ENCODE measurements around the gene CIT. TPM values are rescaled to one million over a fixed set of nuclear protein-coding genes. Genes with fewer than 3 reads are reported as not detected.

Gene CIT
- total RNA-seq, 1 experiment from 2014 or later, result 58.9 TPM

- POLR2A ChIA-PET (ENCODE audit: unreplicated experiment), result interaction anchor here (0.6 kb wide), 1 partner anchor 11 kb away, joined by 3 read pairs; no protein-coding TSS in a partner anchor
- Histone ChIP-seq H3K27ac (ENCODE audit: low read length) (no peak overlapping the region), H3K9me3 (ENCODE audit: low read length) (no peaks in the 10 kb centered on the region), H3K9me2 (replicated peaks; ENCODE audit: low read length) (no peaks in the 10 kb centered on the region), H3K9ac (ENCODE audit: low read length) (no peak overlapping the region), H3F3A (ENCODE audit: low read length, unreplicated experiment) (no peaks in the 10 kb centered on the region), H3K36me3 (ENCODE audit: low read depth, low read length) (peaks cover 41% of the 10 kb centered on the region), H3K4me3 (ENCODE audit: low read length) (no peak overlapping the region), H3K4me2 (ENCODE audit: low read length) (no peak overlapping the region), H3K4me1 (ENCODE audit: insufficient read depth, low read length) (peaks cover 9% of the 10 kb centered on the region), H3K27me3 (ENCODE audit: low read length) (no peaks in the 10 kb centered on the region), H2AFZ (ENCODE audit: low read length) (no peak overlapping the region), H4K20me1 (ENCODE audit: low read length) (no peaks in the 10 kb centered on the region), H3K79me2 (ENCODE audit: low read length) (no peaks in the 10 kb centered on the region)
- BruUV-seq (replicated peaks), result no TSS peak
- TF ChIP-seq EZH2phosphoT487 (IDR thresholded peaks at IDR 0.05; ENCODE audit: borderline replicate concordance, low read length) (no peak), EZH2 (IDR thresholded peaks at IDR 0.05; ENCODE audit: low read length, unreplicated experiment) (no peak), CTCF (conservative IDR thresholded peaks at IDR 0.05; ENCODE audit: low read depth, low read length) (no peak)
- no peak for ATAC-seq
- no peak for DNase-seq
- CTCF ChIA-PET, result no interaction called here
- intact Hi-C loops (cut with micrococcal nuclease), result no loop called here
These were observed 171.9 kb downstream of the CIT start for GRCh38 chr12:119705182-119705581.

- peak; percentile 74 for DNase-seq
- H3K36me3 ChIP-seq (ENCODE audit: low read depth, low read length), result peaks cover 41% of the 10 kb centered on the region
- intact Hi-C loops (cut with micrococcal nuclease), result no loop called here
- peaks cover 9% of the 10 kb centered on the region for H3K4me1 ChIP-seq (ENCODE audit: insufficient read depth, low read length)
- H3K79me2 ChIP-seq (ENCODE audit: low read length), result no peaks in the 10 kb centered on the region
- ATAC-seq, result peak; percentile 99
- no peaks in the 10 kb centered on the region for H3K27me3 ChIP-seq (ENCODE audit: low read length)
- H3K9ac ChIP-seq (ENCODE audit: low read length), result no peak overlapping the region
- H3K4me3 ChIP-seq (ENCODE audit: low read length), result no peak overlapping the region
- no peaks in the 10 kb centered on the region for H3K9me3 ChIP-seq (ENCODE audit: low read length)
- no peaks in the 10 kb centered on the region for H4K20me1 ChIP-seq (ENCODE audit: low read length)
- TF ChIP-seq CTCF (conservative IDR thresholded peaks at IDR 0.05; ENCODE audit: low read depth, low read length) (no peak), EZH2phosphoT487 (IDR thresholded peaks at IDR 0.05; ENCODE audit: borderline replicate concordance, low read length) (no peak), EZH2 (IDR thresholded peaks at IDR 0.05; ENCODE audit: low read length, unreplicated experiment) (no peak)
- CTCF ChIA-PET, result interaction anchor here (1.0 kb wide), 1 partner anchor 9 kb away, joined by 3 read pairs; no protein-coding TSS in a partner anchor
- BruUV-seq (replicated peaks), result no TSS peak
- H3K9me2 ChIP-seq (replicated peaks; ENCODE audit: low read length), result no peaks in the 10 kb centered on the region
- H2AFZ ChIP-seq (ENCODE audit: low read length), result no peak overlapping the region
- POLR2A ChIA-PET (ENCODE audit: unreplicated experiment), result no interaction called here
- no peak overlapping the region for H3K4me2 ChIP-seq (ENCODE audit: low read length)
- H3K27ac ChIP-seq (ENCODE audit: low read length), result no peak overlapping the region
- no peaks in the 10 kb centered on the region for H3F3A ChIP-seq (ENCODE audit: low read length, unreplicated experiment)
These were observed 172.9 kb downstream of the CIT start for GRCh38 chr12:119704065-119704747.

GRCh38 chr12:119700078-119700477 is 177.0 kb downstream of the CIT start:
- Histone ChIP-seq H3K4me3 (ENCODE audit: low read length) (no peak overlapping the region), H3F3A (ENCODE audit: low read length, unreplicated experiment) (no peaks in the 10 kb centered on the region), H2AFZ (ENCODE audit: low read length) (no peak overlapping the region), H3K36me3 (ENCODE audit: low read depth, low read length) (peaks cover 36% of the 10 kb centered on the region), H3K4me1 (ENCODE audit: insufficient read depth, low read length) (peaks cover 9% of the 10 kb centered on the region), H3K9ac (ENCODE audit: low read length) (no peak overlapping the region), H3K27me3 (ENCODE audit: low read length) (no peaks in the 10 kb centered on the region), H3K27ac (ENCODE audit: low read length) (no peak overlapping the region), H3K4me2 (ENCODE audit: low read length) (no peak overlapping the region), H4K20me1 (ENCODE audit: low read length) (no peaks in the 10 kb centered on the region), H3K79me2 (ENCODE audit: low read length) (no peaks in the 10 kb centered on the region), H3K9me2 (replicated peaks; ENCODE audit: low read length) (no peaks in the 10 kb centered on the region), H3K9me3 (ENCODE audit: low read length) (no peaks in the 10 kb centered on the region)
- CTCF ChIA-PET, result no interaction called here
- no peak for TF ChIP-seq EZH2 (IDR thresholded peaks at IDR 0.05; ENCODE audit: low read length, unreplicated experiment)
- TF ChIP-seq EZH2phosphoT487 (IDR thresholded peaks at IDR 0.05; ENCODE audit: borderline replicate concordance, low read length), result no peak
- TF ChIP-seq CTCF (conservative IDR thresholded peaks at IDR 0.05; ENCODE audit: low read depth, low read length), result no peak
- DNase-seq (no peak), ATAC-seq (no peak)
- POLR2A ChIA-PET (ENCODE audit: unreplicated experiment), result no interaction called here
- intact Hi-C loops (cut with micrococcal nuclease), result no loop called here
- BruUV-seq (replicated peaks), result no TSS peak
